SK-N-SH (cell line): ENCODE measurements around the gene CASZ1.

Experiments used
- CTCF ChIP-seq: fragments of 200-600 bp; sonication (generic); IDR thresholded peaks from 2 replicates; pipeline ENCODE4 v1.6.1; 2017; ENCODE audit warnings: antibody characterized with exemption, mild to moderate bottlenecking, moderate library complexity
- EZH2phosphoT487 ChIP-seq: fragments of 200-600 bp; sonication (generic); IDR thresholded peaks from 2 replicates; pipeline ENCODE4 v1.6.1; 2017; ENCODE audit warnings: low read depth, mixed run types, mild to moderate bottlenecking, antibody characterized with exemption, moderate library complexity, borderline replicate concordance
- PBX3 ChIP-seq: IDR thresholded peaks from 2 replicates; pipeline ENCODE4; 2012
- POLR2AphosphoS5 ChIP-seq: IDR thresholded peaks from 2 replicates; pipeline ENCODE4 v1.6.1; 2012; ENCODE audit warnings: low read depth, low read length
- RAD21 ChIP-seq: IDR thresholded peaks from 2 replicates; pipeline ENCODE4 v1.6.1; 2012; ENCODE audit warnings: mild to moderate bottlenecking, low read length
- REST ChIP-seq: IDR thresholded peaks from 2 replicates; pipeline ENCODE4 v1.6.1; 2012; ENCODE audit warnings: mild to moderate bottlenecking, low read depth, low read length, moderate library complexity
- SIN3A ChIP-seq: IDR thresholded peaks from 2 replicates; pipeline ENCODE4 v1.6.1; 2012; ENCODE audit warnings: low read depth, mild to moderate bottlenecking, low read length, moderate library complexity, borderline replicate concordance
- TCF12 ChIP-seq: IDR thresholded peaks from 2 replicates; pipeline ENCODE4 v1.4.0; 2012

GRCh38 chr1:10655002-10655401 lies 141.4 kb downstream of the CASZ1 start:
- no peak for TF ChIP-seq PBX3
- no peak for TF ChIP-seq POLR2AphosphoS5
- no peak for TF ChIP-seq RAD21
- TF ChIP-seq CTCF = no peak
- TF ChIP-seq REST = no peak
- no peak for TF ChIP-seq EZH2phosphoT487
- no peak for TF ChIP-seq SIN3A
- no peak for TF ChIP-seq TCF12
